Suprapubic skin (tissue), 4 donors: ENCODE data around the gene SLC16A8. TPM values are rescaled to one million over a fixed set of nuclear protein-coding genes. Genes with fewer than 3 reads are reported as not detected.
"Not testable (repeated sequence)": the region's sequence is repeated elsewhere in the genome, so short reads cannot be mapped to it uniquely, and the experiment has no call there.

ENCODE experiments used
- DNase-seq, 2 donors: peaks; one replicate each; pipeline ENCODE4 v3.0.0-alpha.2; 2019; ENCODE audit warnings: low spot score in 2 of 2
- H3K27ac ChIP-seq: fragments of 200-600 bp; sonication (generic); one replicate; pipeline ENCODE4 v1.5.1; 2019
- H3K27me3 ChIP-seq: fragments of 200-600 bp; sonication (generic); one replicate; pipeline ENCODE4 v1.5.1; 2019
- H3K36me3 ChIP-seq: fragments of 200-600 bp; sonication (generic); one replicate; pipeline ENCODE4 v1.5.1; 2019
- H3K4me1 ChIP-seq: fragments of 200-600 bp; sonication (generic); one replicate; pipeline ENCODE4 v1.5.1; 2019
- H3K4me3 ChIP-seq: fragments of 200-600 bp; sonication (generic); one replicate; pipeline ENCODE4 v1.5.1; 2019; ENCODE audit warnings: mild to moderate bottlenecking
- H3K9me3 ChIP-seq: fragments of 200-600 bp; sonication (generic); one replicate; pipeline ENCODE4 v1.5.1; 2019
- CTCF ChIP-seq, 2 donors: fragments of 200-600 bp in 1 of 2; fragments of 450-650 bp in 1 of 2; sonication (generic) in 1 of 2; IDR thresholded peaks; one replicate each; pipeline ENCODE4 v1.5.1; 2016 to 2019; ENCODE audit warnings: antibody characterized with exemption in 2 of 2, mild to moderate bottlenecking in 1 of 2, moderate library complexity in 1 of 2
- EP300 ChIP-seq: sonication (generic); formaldehyde crosslinking; IDR thresholded peaks from one replicate; pipeline ENCODE4 v1.6.1; 2017; ENCODE audit warnings: antibody characterized with exemption
- POLR2A ChIP-seq, 2 donors: fragments of 450-650 bp; IDR thresholded peaks; one replicate each; pipeline ENCODE4 v1.6.1; 2017; ENCODE audit warnings: antibody characterized with exemption in 2 of 2, mild to moderate bottlenecking in 2 of 2, moderate library complexity in 2 of 2
- POLR2AphosphoS5 ChIP-seq, 3 donors: sonication (generic); formaldehyde crosslinking; IDR thresholded peaks; one replicate each; pipeline ENCODE4 v1.6.1; 2017; ENCODE audit warnings: antibody characterized with exemption in 3 of 3
- WGBS: methylation state at CpG from one replicate; pipeline ENCODE4 v1.1.5; 2018; 5-methylcytosine and 5-hydroxymethylcytosine counted together
- total RNA-seq, 4 donors: library from RNA; depleted of rRNA; stranded (reverse); fragments of >200 nt; gene quantifications; one replicate each; pipeline ENCODE4 v1.1.0, GENCODE V29; 2016

The SLC16A8 gene
- total RNA-seq, 4 donors from 2014 or later: not detected

GRCh38 chr22:38118182-38118581 lies 34.2 kb upstream of the SLC16A8 start:
- WGBS: 87% methylated on average over 3 of the region's 3 CpGs
- Histone ChIP-seq H3K27ac (no peak overlapping the region), H3K27me3 (no peaks in the 10 kb centered on the region), H3K4me3 (no peak overlapping the region), H3K36me3 (no peaks in the 10 kb centered on the region), H3K4me1 (peaks cover 24% of the 10 kb centered on the region), H3K9me3 (no peaks in the 10 kb centered on the region)
- TF ChIP-seq POLR2A (IDR thresholded peaks at IDR 0.05) (no peak), EP300 (no peak), POLR2AphosphoS5 (IDR thresholded peaks at IDR 0.05) (no peak), CTCF (IDR thresholded peaks at IDR 0.05) (no peak)
- DNase-seq: no peak

DNA sequence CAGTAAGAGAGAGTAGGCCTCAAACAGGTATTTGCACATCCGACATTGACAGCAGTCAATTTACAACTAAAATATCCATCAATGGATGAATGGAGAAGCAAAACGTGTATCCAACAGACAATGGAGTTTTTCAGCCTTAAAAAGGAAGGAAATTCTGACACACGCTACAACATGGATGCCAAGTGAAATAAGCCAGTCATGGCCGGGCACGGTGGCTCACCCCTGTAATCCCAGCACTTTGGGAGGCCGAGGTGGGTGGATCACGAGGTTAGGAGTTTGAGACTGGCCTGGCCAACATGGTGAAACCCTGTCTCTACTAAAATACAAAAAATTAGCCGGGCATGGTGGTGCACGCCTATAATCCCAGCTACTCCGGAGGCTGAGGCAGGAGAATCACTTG lies 33.6 kb upstream of the SLC16A8 start:
- not testable (repeated sequence) for H3K36me3 ChIP-seq, DNase-seq, H3K4me3 ChIP-seq, H3K27me3 ChIP-seq, H3K27ac ChIP-seq, H3K9me3 ChIP-seq
- peaks cover 23% of the 10 kb centered on the region for H3K4me1 ChIP-seq
- 88% methylated on average over 10 of the region's 10 CpGs for WGBS

DNA sequence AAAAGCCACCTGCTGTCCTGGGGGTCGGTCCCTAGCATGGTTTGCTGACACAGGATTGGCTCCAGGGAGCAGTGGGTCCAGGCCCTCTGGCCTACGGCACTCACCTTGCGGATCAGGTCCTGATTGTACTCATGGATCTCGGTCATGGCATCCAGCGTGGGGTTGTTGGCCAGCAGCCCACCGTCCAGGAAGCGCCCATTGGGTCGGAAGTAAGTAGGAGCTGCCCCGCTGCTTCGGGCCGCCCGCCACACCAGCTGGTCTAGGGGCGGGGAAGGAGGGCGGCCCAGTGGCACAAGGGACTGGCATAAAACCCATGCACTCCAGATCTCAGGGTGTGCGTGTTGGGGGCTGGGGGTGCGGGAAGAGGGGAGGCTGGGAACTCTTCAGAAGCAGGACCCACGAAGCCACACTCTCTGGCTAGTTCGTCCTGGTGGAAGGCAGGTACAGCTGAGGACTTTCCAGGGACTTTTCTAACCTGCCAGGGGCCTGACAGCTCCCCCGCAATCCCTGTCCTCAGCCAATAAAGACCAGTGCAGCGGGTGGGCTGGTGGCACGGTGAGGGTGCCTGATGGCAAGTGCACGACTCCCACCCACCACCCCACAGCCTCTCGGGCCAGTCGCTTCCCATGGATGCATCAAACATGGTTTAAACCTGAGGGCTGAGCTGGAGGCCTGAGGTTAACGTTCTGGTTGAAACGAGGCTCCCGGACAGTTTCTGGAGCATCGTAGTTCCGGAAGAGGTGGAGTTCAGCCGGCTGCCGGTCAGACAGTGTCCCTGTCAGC lies 31.6 kb upstream of the SLC16A8 start:
- TF ChIP-seq CTCF (IDR thresholded peaks at IDR 0.05): no peak
- no peak for TF ChIP-seq POLR2A (IDR thresholded peaks at IDR 0.05)
- TF ChIP-seq EP300: no peak
- no peak for TF ChIP-seq POLR2AphosphoS5 (IDR thresholded peaks at IDR 0.05)
- H3K27ac ChIP-seq: no peak overlapping the region
- 93% methylated on average over 18 of the region's 31 CpGs for WGBS
- H3K4me1 ChIP-seq: peaks cover 40% of the 10 kb centered on the region
- no peak overlapping the region for H3K4me3 ChIP-seq
- H3K27me3 ChIP-seq: no peaks in the 10 kb centered on the region
- DNase-seq: no peak
- H3K9me3 ChIP-seq: no peaks in the 10 kb centered on the region
- H3K36me3 ChIP-seq: no peaks in the 10 kb centered on the region

- Histone ChIP-seq H3K36me3 (no peaks in the 10 kb centered on the region), H3K4me3 (no peak overlapping the region), H3K27me3 (no peaks in the 10 kb centered on the region), H3K9me3 (no peaks in the 10 kb centered on the region), H3K27ac (no peak overlapping the region), H3K4me1 (peaks cover 39% of the 10 kb centered on the region)
- WGBS: 32% methylated on average over 22 of the region's 32 CpGs
- TF ChIP-seq CTCF (IDR thresholded peaks at IDR 0.05): peak; percentile 66 to 95
- no peak for TF ChIP-seq EP300
- DNase-seq: peak; percentile 89 to 92
These were observed 30.8 kb upstream of the SLC16A8 start for GRCh38 chr22:38114484-38115398.

GRCh38 chr22:38112381-38112780 lies 28.4 kb upstream of the SLC16A8 start:
- Histone ChIP-seq H3K4me3 (no peak overlapping the region), H3K27me3 (no peaks in the 10 kb centered on the region), H3K4me1 (peaks cover 46% of the 10 kb centered on the region), H3K36me3 (no peaks in the 10 kb centered on the region), H3K27ac (no peak overlapping the region), H3K9me3 (no peaks in the 10 kb centered on the region)
- TF ChIP-seq POLR2AphosphoS5 (IDR thresholded peaks at IDR 0.05) (no peak), POLR2A (IDR thresholded peaks at IDR 0.05) (no peak), EP300 (no peak), CTCF (IDR thresholded peaks at IDR 0.05) (no peak)
- WGBS: 62% methylated on average over 13 of the region's 22 CpGs
- no peak for DNase-seq
